ENCODE results near the gene SHISAL1.
"Not testable (repeated sequence)": the region's sequence is repeated elsewhere in the genome, so short reads cannot be mapped to it uniquely, and the experiment has no call there.

The SHISAL1 gene

DNA sequence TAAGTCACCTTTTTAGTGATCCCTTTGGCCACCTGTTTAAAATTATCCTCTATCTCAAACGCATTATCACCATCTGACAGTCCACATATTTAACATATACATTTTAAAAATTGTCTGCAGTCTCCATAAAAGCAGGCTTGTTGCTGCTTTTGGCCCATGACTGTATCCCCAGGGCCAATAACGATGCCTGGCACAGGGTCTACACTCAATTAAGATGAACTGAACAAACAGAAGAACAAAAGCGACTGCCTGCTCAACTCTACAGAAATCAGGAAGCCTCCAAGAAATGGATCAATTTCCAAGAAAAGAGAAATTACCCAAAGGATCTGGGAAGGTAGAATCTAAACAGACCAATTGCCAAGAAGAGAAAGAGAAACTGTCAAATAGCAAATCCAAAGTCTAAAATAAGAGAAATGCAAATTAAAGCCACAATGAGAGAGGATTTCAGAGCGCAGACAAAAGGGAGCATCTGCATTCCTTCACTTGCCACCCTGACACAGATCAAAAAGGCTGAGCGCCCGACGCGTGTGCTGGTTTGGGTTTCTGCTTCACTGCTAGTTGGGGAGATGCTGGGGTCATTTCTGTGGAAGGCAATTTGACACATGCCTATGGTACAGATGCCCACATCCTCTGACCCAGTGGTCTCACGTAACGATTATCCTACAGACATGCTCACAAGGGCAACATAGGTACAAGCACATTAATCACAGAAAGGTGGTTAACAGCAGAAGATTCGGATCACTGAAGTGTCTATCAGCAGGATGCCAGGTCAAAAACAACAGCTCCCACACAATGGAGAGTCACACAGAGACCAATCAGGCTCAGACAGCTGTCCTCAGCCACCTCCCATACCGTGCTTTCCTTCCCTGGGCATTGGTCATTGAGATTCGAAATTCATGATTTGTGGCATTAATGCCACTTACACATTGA is 55.9 kb downstream of the SHISAL1 start:
- no peak for DNase-seq

DNA sequence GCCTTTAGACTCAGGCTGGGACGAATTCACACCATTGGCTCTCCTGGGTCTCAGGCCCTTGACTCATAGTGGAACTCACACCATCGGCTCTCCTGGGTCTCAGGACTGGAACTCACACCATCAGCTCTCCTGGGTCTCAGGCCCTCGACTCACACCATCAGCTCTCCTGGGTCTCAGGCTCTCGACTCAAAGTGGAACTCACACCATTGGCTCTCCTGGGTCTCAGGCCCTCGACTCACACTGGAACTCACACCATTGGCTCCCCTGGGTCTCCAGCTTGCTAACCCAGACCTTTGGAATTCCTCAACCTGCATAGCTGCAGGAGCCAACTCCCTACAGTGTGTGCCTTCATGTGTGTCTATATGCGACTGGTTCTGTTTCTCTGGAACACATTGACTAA is 56.7 kb downstream of the SHISAL1 start:
- DNase-seq = no peak

DNA sequence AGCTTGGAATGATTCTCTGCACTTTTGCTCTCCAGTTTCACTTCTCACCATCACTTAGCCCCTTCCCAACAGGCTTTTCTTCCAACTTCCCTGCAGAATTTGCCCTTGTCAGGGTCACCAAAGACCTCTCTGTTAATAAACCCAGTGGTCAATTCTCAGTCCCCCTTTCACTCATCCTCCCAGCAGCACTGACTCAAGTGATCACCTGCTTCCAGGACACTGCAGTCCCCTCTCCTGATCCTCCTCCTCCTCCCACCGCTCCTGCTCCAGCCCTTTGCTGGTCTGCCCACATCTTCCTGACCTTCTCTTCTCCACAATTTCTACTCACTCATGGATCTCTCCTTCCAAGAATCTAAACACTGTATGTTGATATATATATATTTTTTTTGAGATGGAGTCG is 57.9 kb downstream of the SHISAL1 start:
- no peak for DNase-seq

DNA sequence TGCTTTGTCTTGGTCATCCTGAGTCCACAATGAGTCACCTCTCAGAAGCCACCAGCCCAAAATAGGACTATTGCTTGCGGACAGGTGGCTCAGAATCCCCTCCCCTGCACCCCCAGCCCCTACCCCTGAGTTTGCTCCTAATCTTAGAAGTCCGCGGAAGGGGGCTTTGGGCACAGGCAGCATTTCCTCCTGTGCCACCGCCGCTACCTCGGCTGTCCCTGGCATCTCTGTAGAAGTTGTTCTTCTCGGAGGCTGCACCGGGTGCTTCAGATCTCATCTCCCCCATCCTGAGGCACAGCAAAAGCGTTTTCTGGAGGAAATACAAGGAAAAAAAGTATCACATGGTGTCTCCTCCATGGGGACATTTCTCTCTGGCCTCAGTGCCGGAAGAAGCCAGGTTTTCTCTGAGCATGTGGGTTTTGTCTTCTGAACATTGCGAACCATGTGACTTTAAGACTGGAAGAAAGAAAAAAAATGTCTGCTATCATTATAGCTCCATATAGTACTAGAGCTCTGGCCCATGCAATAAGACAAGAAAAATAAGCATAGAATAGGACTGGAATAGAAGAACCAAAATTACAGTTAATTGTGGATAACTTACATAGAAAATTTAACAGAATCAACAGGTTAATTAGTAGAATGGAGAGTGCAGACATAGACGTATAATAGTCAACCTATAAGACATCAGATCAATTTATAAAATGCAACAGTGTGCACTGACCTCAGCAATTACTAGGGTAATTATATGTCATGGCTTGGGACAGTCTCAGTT is 63.2 kb downstream of the SHISAL1 start:
- DNase-seq = no peak

DNA sequence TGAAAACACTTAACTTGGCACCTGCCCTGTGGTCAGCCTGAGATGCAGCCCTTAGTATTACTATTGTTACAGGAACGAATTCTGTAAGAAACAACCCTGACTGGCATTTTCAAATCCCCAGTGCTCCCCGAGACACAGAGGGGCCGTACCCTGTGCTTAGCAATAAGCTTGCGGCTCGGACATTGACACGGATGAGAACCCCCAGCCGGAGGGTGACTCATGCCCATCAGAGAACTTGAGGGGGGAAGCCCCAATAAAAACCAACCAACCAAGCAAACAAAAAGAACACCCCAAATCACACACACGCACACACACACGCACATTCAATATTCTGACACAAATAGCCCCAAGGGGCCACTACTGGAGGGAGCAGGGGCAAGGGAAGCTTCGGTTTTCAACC is 63.8 kb downstream of the SHISAL1 start:
- no peak for DNase-seq

DNA sequence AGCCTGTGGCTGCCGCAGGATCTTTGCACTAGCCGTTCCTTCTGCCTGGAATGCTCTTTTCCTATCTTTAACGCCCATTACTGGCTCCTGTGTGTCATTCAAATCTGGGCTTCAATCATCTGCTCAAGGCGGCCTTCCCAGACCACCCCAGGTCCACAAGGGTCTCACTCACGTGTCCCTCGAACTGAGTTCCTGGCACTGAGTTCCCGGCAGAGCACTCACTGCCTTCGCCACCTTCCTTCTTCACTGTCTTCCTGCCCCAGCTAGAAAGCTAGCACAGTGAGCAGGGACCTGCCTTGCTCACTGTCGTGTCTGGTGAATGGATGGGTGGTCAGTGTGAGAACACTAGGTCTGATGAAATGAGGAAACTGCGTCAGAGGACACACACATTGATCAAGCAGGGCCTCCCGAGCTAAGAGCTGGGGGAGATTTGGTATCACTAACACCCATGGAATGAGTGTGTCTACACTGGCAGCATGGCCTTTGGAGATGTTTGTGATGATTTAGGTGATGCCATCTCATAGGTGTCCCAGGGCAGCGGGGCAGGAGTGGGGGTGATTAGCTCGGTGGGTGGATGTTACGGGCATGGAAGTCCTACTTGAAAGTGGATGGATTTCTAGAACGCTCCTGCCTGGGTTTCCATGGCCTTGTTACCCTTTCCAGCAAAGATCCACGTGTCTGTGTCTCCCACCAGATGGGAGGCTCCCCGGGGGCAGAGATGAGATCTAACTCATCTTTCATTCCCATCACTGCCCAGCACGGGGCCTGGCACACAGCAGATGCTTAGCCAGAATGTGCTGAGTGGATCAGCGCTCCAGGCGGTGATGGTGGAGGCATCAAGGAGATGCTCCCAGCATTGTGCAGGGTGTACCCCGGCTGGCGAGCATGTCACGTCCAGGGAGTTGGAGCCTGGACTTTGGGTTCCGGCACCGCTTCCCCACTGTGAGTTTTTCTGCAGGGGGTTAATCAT is 64.5 kb downstream of the SHISAL1 start:
- no peak for DNase-seq

DNA sequence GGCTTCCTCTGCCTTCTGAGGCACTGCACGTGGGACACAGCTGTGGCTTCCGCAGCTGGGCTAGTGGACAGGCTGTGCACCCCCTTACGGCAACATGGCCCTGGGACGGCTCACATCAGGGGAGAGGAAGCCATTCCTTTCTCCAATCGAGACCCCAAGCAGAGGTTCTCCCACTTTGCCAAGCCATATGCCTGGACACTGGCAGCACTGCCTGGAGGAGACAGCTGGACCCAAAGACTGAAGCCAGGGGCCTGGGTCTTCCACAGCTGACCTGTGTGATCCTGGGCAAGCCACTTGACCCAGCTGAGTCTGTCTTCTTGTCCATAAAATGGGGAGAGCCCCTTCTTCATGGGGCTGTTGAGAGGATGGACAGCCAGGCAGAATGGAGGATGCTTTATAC is 65.4 kb downstream of the SHISAL1 start:
- no peak for DNase-seq

DNA sequence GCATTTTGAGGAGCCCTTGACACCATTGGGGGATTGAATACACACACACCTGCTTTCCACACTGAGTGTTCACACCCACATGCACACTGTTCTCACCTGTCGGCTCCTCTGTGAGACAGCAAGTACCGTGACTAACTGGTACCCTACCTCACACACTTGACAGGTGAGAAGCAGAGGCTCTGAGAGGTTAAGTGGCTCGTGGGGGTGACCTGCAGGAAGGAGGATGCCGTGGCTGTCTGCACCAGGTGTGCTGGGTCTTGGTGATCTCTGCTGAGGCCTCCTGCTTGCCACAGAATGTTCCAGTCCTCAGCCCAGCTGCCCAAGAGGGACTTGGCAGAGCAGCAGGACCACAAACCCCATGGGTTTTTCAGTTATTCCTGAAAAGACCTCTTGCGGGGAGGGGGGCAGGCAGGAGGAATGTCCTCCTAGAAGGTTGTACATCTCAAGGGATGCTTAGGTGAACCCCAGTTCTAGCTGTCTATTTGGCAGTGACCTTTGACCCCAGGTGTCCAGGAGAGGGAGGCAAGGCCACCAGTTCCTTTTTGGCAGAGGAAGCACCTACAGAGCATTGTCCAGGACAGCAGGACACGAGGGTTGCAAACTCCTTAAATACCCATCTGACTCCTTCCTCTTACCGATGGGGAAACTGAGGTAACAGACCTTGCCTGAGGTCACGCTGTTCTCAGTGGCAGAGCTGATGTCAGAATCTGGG is 66.0 kb downstream of the SHISAL1 start:
- DNase-seq = no peak

DNA sequence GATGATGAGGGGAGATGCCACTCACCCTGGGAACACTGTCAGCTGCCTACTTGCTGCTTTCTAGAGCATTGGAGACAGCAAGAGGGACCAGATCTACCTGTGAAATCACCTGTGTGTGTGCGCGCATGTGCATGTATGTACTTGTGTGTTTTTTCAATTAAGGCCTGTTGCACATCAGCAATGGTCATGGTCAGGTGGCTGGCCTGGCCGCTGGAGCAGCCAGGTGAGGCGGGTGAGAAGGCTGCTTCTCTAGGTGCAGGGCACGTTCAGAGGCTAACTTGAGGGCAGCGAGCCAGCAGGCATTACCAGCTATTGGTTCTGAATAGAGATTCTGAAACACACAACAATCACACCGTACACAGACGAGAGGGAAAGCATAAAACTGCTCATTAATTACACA is 66.9 kb downstream of the SHISAL1 start:
- DNase-seq = no peak

DNA sequence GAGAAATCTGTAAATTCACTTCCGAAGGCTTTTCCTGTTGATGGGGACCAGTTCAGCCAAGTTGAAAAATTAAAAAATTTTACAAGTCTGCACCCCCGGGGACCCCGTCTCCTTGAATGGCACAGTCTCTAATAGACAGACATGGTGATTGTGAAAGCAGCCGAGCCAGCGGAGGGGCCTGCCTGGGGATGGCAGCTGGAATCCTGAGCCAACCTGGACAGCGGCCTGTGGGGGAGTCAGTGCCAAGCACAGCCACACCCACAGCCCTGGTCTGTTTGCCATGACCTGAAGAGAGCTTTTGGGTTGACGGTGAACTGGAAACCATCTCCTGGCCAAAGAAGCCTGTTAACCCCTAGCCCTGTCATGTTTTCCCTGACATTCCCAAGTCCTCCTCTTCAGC is 67.3 kb downstream of the SHISAL1 start:
- DNase-seq = no peak

DNA sequence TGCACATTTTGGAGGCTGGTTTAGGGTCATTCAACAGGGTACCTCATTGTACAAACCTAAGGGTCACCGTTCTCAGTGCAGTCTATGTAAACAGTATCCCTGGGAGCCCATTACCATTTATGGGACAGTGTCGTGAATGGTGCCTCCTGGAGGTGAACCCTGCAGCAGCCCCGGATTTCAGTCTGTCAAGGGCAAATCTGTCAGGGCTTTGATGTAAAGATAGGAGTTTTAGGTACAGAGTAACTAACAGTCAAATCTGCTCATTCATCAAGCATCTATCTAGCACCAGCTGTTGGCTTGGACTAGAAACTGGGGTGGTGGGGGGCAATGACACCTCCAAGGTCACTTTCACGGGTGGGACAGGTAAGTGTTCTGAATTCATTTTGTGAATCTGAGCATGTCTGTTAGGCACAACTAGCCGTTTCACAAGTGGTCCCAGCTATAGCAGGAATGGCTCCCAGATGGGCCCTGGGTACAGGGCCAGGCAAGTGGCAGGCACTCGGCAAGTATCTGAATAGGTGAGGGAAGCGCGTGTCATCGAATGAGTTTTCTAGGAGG is 68.4 kb downstream of the SHISAL1 start:
- DNase-seq = no peak

DNA sequence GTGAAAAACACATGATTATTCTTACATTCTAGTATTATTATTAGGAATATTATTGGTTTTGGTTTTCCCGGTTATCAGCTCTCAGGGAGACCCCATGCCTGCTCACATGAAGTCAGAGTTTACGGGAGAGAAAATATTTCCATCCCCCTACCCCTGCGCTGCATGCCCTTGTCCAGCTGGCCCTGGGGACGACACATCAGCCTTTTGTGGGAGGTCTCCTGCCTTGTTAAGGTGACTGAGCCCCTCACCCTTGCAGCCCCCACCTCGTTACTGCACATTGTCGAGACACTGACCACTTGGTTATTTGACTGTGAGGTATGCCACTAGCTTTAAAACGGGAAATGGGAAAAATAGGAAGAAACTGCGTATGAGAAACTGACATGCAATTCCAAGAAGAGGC is 69.0 kb downstream of the SHISAL1 start:
- DNase-seq = no peak

DNA sequence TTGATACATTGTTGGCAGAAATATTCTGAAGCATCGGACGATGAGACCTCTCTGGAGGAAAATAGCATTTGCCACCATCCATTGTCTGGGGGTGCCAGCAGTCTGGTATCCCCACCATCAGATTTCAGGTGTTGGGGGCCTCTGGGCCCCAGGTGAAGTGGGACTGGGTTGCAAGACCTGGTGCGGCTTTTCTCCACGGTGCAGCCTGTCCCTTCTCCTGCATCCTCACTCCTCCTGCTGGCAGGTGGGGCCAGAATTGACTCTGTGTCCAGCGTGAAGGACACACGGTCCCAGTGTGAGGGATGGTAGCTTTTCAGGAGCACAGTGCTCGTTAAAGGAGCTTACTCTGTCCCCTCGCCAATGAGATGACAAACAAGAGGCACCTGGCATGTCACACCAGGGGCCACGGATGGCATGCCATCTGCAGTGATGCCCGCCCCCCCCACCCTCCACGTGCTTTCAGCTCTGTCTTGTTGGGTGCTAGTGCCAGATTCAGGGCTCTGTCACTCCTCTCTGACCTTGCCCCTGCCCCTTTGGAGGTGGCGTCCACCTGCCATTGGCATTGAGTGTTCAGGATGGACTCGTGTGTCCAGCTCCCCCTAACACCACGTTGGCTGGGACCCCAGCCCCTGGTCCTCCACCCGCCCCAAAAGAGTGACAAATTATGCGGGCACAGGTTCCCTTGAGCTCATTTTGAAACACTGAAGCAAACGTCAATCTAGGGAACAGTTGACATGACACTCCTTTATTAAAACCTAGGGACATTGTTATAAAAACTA is 69.6 kb downstream of the SHISAL1 start:
- DNase-seq = no peak

DNA sequence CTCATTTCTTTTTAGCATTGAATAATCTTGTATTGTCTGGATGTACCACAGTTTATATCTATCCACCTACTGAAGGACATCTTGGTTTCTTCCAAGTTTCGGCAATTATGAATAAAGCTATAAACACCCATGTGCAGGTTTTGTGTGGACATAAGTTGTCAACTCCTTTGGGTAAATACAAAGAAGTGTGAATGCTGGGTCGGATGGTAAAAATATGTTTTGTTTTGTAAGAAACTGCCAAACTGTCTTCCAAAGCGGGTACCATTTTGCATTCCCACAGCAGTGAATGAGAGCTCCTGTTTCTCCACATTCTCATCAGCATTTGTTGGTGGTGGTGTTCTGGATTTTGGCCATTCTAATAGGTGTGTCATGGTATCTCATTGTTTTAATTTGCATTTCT is 71.6 kb downstream of the SHISAL1 start:
- DNase-seq = not testable (repeated sequence)

DNA sequence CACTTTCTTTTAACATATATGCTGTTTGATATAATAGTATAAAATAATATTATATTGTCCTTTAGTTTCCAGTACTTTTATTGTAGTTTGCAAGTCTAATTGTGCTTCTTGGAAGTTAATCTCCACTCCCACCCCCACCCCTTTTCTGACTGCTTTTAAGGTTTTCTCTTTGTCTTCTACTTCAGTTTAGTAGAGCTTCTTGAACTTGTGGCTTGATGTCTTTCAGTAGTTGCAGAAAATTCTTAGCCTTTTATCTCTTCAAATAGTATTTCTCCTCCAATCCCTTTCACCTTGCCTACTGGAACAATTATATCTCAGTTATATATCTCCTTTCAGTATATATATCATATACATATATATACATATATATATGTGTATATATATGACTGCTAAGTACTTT is 75.5 kb downstream of the SHISAL1 start:
- no peak for DNase-seq

DNA sequence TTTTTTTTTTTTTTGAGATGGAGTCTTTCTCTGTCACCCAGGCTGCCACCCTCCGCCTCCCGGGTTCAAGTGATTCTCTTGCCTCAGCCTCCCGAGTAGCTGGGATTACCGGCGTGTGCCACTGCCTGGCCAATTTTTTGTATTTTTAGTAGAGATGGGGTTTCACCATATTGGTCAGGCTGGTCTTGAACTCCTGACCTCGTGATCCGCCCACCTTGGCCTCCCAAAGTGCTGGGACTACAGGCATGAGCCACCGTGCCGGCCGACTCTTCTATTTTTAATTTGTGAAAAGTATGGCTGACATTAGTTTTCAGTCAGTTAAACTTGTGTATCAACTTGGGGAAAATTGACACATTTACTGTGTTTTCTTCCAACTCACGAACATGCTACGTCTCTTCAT is 78.4 kb downstream of the SHISAL1 start:
- DNase-seq = not testable (repeated sequence)

DNA sequence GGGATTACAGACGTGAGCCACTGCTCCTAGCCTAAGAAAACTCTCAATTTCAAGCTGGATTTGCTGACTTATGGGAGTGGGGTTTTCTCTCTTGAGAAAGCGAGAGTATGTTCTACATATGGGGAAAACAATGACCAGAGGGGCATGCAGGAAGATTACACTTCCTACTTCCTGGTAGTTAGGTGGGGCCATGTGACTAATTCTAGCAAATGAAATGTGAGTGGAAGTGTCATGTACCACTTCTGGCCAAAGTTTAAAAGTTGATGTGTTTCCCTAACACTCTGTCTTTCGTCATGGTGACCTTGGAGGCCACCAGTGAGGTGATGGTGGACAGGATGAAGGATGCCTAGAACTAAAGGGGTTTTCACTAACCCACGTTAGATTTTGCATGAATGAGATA is 81.5 kb downstream of the SHISAL1 start:
- no peak for DNase-seq

DNA sequence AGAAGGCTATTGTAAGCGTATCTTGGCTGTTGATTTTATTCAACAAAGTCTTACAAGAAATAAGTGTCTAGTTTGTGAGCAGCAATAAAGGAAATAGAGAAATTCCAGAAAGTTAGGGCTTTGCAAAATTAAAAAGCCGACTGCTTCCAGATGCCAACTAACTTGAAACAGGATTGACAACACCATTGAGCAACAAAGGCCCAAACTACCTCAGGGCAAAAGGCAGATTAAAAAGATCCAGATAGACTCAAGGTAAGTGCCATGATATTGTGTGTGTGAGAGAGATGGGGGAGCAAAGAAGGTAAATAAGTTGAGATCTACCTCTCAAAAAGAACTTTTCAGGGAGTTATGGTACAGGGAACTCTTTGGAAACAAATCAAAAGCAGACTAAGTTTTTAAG is 82.9 kb downstream of the SHISAL1 start:
- DNase-seq = no peak

DNA sequence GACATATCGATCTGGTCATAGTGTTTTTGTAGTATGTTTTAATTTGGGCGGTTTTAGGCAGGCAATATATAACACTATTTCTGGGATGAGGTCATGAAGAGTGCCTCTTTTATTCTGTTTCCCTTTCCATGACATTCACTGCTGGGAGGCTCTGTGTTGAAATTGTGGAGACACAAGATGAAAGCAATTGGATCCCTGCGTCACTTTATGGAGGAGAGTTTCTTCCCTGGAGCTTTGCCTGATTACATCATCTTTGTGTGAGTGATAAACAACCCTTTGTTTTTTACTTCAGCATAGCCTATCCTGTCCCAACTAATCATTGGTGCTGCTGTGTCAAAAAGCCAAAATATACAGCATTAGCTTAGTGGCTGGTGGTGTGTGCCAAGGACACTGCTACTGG is 83.4 kb downstream of the SHISAL1 start:
- no peak for DNase-seq

DNA sequence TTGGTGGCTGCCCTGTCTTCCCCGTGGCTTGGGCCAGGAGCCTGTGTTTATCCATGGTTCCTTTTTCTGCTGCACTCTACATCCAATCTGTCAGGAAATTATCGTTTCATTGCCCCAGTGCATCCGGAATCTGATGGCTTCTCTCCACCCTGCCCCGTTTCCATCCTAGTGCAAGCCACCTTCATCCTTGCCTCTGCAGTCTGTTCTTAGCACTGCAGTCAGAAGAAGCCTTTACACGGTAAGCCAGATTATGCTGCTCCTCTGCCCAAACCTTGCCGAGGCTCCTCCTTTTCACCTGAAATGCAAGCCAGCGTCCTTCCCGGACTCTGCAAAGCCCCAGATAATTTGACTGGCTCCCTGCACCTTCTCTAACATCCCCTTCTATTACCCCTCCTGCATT is 86.9 kb downstream of the SHISAL1 start:
- no peak for DNase-seq

DNA sequence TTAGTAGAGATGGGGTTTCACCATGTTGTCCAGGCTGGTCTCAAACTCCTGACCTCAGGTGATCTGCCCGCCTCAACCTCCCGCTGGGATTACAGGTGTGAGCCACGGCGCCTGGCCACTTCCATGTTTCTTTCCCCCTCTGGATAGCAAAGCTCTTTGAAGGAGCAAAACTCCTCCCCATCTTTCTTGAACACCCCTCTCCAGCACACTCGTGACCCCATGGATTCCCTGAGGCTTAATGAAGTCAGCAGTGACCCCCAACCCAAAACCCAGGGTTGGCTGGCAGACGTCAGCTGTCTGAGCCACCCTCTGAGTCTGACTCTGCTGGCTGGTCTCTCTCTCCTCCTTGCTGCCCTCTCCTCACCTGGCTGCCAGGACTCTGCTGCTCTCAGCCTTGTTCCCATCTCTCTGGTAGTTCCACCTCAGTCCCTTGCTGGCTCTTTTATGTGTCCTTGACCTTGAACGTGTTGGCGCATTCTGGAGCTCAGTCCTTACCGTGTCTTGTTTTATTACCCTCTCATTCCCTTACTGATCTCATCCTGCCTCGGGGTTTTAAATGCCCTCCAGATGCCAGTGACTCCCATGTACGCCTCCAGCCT is 87.6 kb downstream of the SHISAL1 start:
- no peak for DNase-seq
